Thoracic aorta (tissue), 2 donors: ENCODE measurements around the gene ANKRD62. TPM values are rescaled to one million over a fixed set of nuclear protein-coding genes. Genes with fewer than 3 reads are reported as not detected.

Source experiments
- ATAC-seq: fragments of 150-250 bp; one replicate; pipeline ENCODE4 v1.8.0; 2017; ENCODE audit warnings: low read depth; ENCODE audit not compliant: insufficient number of reproducible peaks, low FRiP score
- DNase-seq: peaks from one replicate; pipeline ENCODE4 v3.0.0-alpha.2; 2020; ENCODE audit warnings: low spot score
- H3K27ac ChIP-seq, 2 donors: fragments of 200-600 bp; sonication (generic); 1 replicate in 1 of 2; 2 replicates in 1 of 2; pipeline ENCODE4 v1.5.1; 2016; ENCODE audit warnings: mild to moderate bottlenecking in 2 of 2, moderate library complexity in 2 of 2
- H3K27me3 ChIP-seq: fragments of 200-600 bp; sonication (generic); replicated peaks from 2 replicates; pipeline ENCODE4 v1.6.0; 2016; ENCODE audit warnings: mild to moderate bottlenecking; ENCODE audit not compliant: insufficient read depth
- H3K36me3 ChIP-seq: fragments of 200-600 bp; sonication (generic); one replicate; pipeline ENCODE4 v1.5.1; 2016
- H3K4me1 ChIP-seq, 2 donors: fragments of 200-600 bp; sonication (generic); 1 replicate in 1 of 2; 2 replicates in 1 of 2; pipeline versions ENCODE4 v1.5.1 to v1.6.0; 2016; ENCODE audit warnings: low read depth in 2 of 2, mild to moderate bottlenecking in 1 of 2; ENCODE audit not compliant: control insufficient read depth in 1 of 2
- H3K4me3 ChIP-seq: fragments of 200-600 bp; sonication (generic); 2 replicates; pipeline ENCODE4 v1.5.1; 2016; ENCODE audit warnings: mild to moderate bottlenecking
- H3K9me3 ChIP-seq: fragments of 200-600 bp; sonication (generic); 2 replicates; pipeline ENCODE4 v1.5.1; 2016
- CTCF ChIP-seq: fragments of 200-600 bp; sonication (generic); IDR thresholded peaks from one replicate; pipeline ENCODE4 v1.5.1; 2019; ENCODE audit warnings: antibody characterized with exemption
- total RNA-seq, 2 donors: library from RNA; depleted of rRNA; stranded (reverse); fragments of >200 nt; gene quantifications; one replicate each; pipeline versions ENCODE4 v1.1.0 to v1.2.3, GENCODE V29; 2016

ANKRD62 gene
- not detected for total RNA-seq

GRCh38 chr18:12093520-12094257 is at the start of gene ANKRD62:
TSS of gene ANKRD62 (plus strand) at chr18:12093843. CDS start at chr18:12094018, 175 bp downstream.
- no peaks in the 10 kb centered on the region for H3K4me1 ChIP-seq
- no peak for TF ChIP-seq CTCF
- H3K36me3 ChIP-seq: no peaks in the 10 kb centered on the region
- H3K4me3 ChIP-seq: no peak within 1 kb of the TSS
- no peak within 1 kb of the TSS for H3K27ac ChIP-seq
- H3K27me3 ChIP-seq: no peaks in the 10 kb centered on the region
- no peaks in the 10 kb centered on the region for H3K9me3 ChIP-seq
- DNase-seq: no peak
- ATAC-seq: no peak

GRCh38 chr18:12044591-12044990 is 49.1 kb upstream of the ANKRD62 start:
- no peaks in the 10 kb centered on the region for H3K36me3 ChIP-seq
- no peaks in the 10 kb centered on the region for H3K4me1 ChIP-seq
- no peak overlapping the region for H3K4me3 ChIP-seq
- H3K27ac ChIP-seq: no peak overlapping the region
- DNase-seq (no peak), ATAC-seq (no peak)
- H3K27me3 ChIP-seq: no peaks in the 10 kb centered on the region
- H3K9me3 ChIP-seq: no peaks in the 10 kb centered on the region
- TF ChIP-seq CTCF: no peak

GRCh38 chr18:12046046-12046750 is 47.4 kb upstream of the ANKRD62 start:
- H3K9me3 ChIP-seq: no peaks in the 10 kb centered on the region
- no peak overlapping the region for H3K4me3 ChIP-seq
- H3K36me3 ChIP-seq: no peaks in the 10 kb centered on the region
- no peak overlapping the region for H3K27ac ChIP-seq
- no peaks in the 10 kb centered on the region for H3K4me1 ChIP-seq
- H3K27me3 ChIP-seq: no peaks in the 10 kb centered on the region
- no peak for TF ChIP-seq CTCF
- ATAC-seq: no peak
- no peak for DNase-seq

GRCh38 chr18:12046751-12047335 is 46.8 kb upstream of the ANKRD62 start:
- no peak for TF ChIP-seq CTCF
- Histone ChIP-seq H3K4me3 (no peak overlapping the region), H3K9me3 (no peaks in the 10 kb centered on the region), H3K27ac (no peak overlapping the region), H3K36me3 (no peaks in the 10 kb centered on the region), H3K4me1 (no peaks in the 10 kb centered on the region), H3K27me3 (no peaks in the 10 kb centered on the region)
- no peak for DNase-seq
- no peak for ATAC-seq

- no peaks in the 10 kb centered on the region for H3K27me3 ChIP-seq
- H3K4me3 ChIP-seq: no peak overlapping the region
- H3K27ac ChIP-seq: no peak overlapping the region
- no peaks in the 10 kb centered on the region for H3K9me3 ChIP-seq
- no peak for TF ChIP-seq CTCF
- ATAC-seq: no peak
- H3K36me3 ChIP-seq: no peaks in the 10 kb centered on the region
- H3K4me1 ChIP-seq: no peaks in the 10 kb centered on the region
- no peak for DNase-seq
These were observed 45.4 kb upstream of the ANKRD62 start for GRCh38 chr18:12048010-12048826.
